ENCODE results near the gene FYN. TPM values are rescaled to one million over a fixed set of nuclear protein-coding genes. Genes with fewer than 3 reads are reported as not detected.
"Not testable (repeated sequence)": the region's sequence is repeated elsewhere in the genome, so short reads cannot be mapped to it uniquely, and the experiment has no call there.

FYN gene
- total RNA-seq, 2 experiments from 2014 or later: 266 to 323 TPM

DNA sequence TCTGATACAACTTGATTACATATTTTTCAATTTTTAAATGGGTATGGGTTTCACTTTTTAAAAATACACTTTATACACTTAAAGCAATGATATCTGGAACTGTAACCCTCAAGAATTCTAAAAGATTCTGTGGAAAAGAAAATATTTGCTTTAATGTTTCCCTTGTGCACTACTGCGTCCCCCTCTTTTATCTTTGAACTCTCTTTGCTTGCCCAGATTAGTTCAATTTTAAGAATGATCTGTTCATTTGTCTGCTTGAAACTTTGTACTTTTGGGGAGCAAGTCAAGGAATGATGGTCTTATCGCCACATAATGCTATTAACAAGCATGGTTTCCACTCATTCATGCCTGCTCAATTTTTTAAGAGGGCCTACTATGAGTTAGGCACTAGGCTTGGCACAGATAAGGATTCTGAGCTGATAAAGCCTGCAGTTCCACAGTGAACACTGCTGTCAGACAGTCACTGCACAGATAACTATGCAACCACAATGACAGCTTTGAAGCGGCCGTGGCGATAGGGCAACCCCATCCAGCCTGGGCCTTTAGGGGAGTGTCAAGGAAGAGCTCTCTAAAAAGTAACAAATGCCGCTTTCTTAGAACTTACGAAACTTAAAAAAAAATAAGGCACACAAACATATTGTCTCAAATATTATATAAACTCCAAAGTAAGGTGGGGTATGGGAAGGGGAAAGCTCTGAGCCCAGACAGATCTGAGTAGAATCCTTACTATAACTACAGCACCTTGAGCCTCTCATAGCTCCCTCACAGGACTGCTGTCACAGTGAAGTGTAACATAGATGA, 29.7 kb downstream of the FYN start:
- CTCF ChIA-PET: interaction anchor here (0.7 to 2.3 kb wide), 25 partner anchors 8 to 199 kb away, joined by 3 to 12 read pairs (median 4); no protein-coding TSS in a partner anchor

DNA sequence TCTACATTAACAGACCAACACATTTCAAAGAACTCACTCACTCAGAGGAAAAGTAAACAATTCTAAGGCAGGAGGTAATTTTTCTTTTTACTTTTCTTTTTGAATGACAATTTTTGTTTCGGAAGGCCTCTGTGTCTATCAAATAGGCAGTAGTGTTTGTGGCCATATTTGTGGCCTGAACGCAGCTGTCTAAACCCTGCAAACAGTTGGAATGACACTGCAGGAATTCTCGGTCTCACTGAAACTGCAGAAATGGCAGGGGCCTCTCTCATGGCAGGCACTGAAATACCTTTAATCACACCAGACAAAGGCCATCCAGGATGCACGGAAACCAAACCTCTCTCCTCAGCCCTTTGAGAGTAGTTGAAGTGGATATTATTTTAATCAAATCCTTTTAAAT, 30.4 kb downstream of the FYN start:
- Mint-ChIP-seq H3K4me3 (no peak overlapping the region), H3K36me3 (peaks cover 16% of the 10 kb centered on the region), H3K9me3 (ENCODE audit: low read depth) (no peaks in the 10 kb centered on the region), H3K27me3 (no peaks in the 10 kb centered on the region), H3K27ac (no peak overlapping the region), H3K4me1 (peaks cover 64% of the 10 kb centered on the region)
- CTCF ChIA-PET: interaction anchor here (0.9 to 2.2 kb wide), 9 partner anchors 9 to 200 kb away, joined by 3 to 8 read pairs (median 5); no protein-coding TSS in a partner anchor
- ATAC-seq (no peak), DNase-seq (no peak)

More for the DNA sequence above, 29.7 kb downstream of the FYN start:
- H3K4me1 Mint-ChIP-seq: peaks cover 64% of the 10 kb centered on the region
- no peaks in the 10 kb centered on the region for H3K27me3 Mint-ChIP-seq
- H3K27ac Mint-ChIP-seq: no peak overlapping the region
- H3K9me3 Mint-ChIP-seq (ENCODE audit: low read depth): no peaks in the 10 kb centered on the region
- no peak overlapping the region for H3K4me3 Mint-ChIP-seq
- H3K36me3 Mint-ChIP-seq: peaks cover 16% of the 10 kb centered on the region
- DNase-seq: peak; percentile 89
- ATAC-seq: peak; percentile 72

DNA sequence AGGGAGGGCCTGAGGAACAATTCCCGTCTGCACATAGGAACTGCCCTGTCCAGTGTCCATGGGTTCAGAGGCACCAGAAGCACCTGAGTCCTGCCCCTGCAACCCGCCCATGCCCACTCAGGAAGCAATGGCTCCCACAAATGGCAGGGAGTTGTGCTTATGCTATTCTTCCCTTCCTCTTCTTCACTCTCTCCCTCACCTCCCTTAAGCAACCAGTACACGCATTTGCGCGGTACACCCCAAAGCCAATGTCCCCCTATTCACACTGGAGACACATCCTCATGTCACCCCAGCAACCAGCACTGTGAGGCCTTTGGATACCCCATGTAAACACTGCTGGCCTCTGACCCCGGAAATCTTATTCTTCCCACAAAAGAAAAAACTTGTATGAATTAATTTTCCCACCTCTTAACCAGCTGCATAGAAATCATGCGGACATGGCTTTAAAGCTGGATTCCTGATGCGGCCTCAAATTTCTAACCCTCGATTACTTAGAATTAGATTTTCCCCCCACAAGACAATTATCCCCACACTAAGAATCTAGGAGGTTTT, 30.9 kb downstream of the FYN start:
- H3K36me3 Mint-ChIP-seq: peaks cover 22% of the 10 kb centered on the region
- no peak overlapping the region for H3K27ac Mint-ChIP-seq
- CTCF ChIA-PET: interaction anchor here (0.9 to 2.2 kb wide), 2 partner anchors 9 to 201 kb away, joined by 3 to 6 read pairs; no protein-coding TSS in a partner anchor
- DNase-seq: peak; percentile 68
- no peaks in the 10 kb centered on the region for H3K9me3 Mint-ChIP-seq (ENCODE audit: low read depth)
- H3K4me3 Mint-ChIP-seq: no peak overlapping the region
- peaks cover 64% of the 10 kb centered on the region for H3K4me1 Mint-ChIP-seq
- H3K27me3 Mint-ChIP-seq: no peaks in the 10 kb centered on the region
- ATAC-seq: no peak

DNA sequence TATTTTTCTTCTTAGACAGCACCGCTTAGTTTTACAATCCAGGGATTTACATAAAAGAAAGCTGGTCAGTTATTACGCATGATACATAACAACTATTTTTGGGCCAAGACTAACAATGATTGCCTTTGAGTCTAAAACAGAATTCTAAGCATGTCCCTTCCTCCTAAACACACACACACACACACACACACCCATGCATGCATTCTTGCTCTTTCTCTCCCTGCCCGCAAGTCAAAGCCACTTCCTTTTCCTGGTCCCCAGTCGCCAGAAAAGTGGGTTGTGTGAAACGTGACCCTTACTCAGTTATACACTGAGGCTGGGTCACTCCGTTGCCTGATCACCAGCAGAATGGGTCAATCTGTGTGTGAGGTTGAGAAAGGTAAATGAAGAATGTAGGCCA, 31.4 kb downstream of the FYN start:
- H3K27ac Mint-ChIP-seq: no peak overlapping the region
- DNase-seq (peak; percentile 87), ATAC-seq (no peak)
- CTCF ChIA-PET: interaction anchor here (0.9 to 2.2 kb wide), 4 partner anchors 9 to 201 kb away, joined by 3 to 8 read pairs (median 4); no protein-coding TSS in a partner anchor
- H3K27me3 Mint-ChIP-seq: no peaks in the 10 kb centered on the region
- no peaks in the 10 kb centered on the region for H3K9me3 Mint-ChIP-seq (ENCODE audit: low read depth)
- H3K4me3 Mint-ChIP-seq: no peak overlapping the region
- peaks cover 63% of the 10 kb centered on the region for H3K4me1 Mint-ChIP-seq
- peaks cover 23% of the 10 kb centered on the region for H3K36me3 Mint-ChIP-seq

DNA sequence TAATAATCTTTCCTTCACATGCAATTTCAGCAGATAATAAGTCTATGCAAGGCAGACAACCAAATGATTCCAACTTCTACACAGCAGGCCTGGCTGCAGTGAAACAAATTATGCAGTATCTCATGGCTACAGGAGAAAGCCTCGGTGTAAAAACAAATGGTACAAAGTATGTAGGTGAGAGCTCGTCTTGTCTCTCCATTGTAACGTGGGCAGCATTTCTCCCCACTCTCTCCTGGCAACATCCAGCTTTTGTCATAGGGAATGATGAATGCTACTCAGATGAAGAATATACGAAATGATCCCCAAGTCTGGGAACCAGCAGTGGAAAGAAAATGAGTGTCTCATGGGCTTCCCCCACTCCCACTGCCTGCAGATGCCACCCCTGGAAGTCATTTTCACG, 32.4 kb downstream of the FYN start:
- H3K4me1 Mint-ChIP-seq: peaks cover 61% of the 10 kb centered on the region
- H3K4me3 Mint-ChIP-seq: no peak overlapping the region
- DNase-seq: no peak
- H3K27me3 Mint-ChIP-seq: no peaks in the 10 kb centered on the region
- no peak for ATAC-seq
- CTCF ChIA-PET: interaction anchor here (0.7 to 2.5 kb wide), 16 partner anchors 9 to 151 kb away, joined by 3 to 8 read pairs (median 4); partner anchors contain the start of gene FYN
- H3K36me3 Mint-ChIP-seq: peaks cover 21% of the 10 kb centered on the region
- H3K27ac Mint-ChIP-seq: no peak overlapping the region
- no peaks in the 10 kb centered on the region for H3K9me3 Mint-ChIP-seq (ENCODE audit: low read depth)

DNA sequence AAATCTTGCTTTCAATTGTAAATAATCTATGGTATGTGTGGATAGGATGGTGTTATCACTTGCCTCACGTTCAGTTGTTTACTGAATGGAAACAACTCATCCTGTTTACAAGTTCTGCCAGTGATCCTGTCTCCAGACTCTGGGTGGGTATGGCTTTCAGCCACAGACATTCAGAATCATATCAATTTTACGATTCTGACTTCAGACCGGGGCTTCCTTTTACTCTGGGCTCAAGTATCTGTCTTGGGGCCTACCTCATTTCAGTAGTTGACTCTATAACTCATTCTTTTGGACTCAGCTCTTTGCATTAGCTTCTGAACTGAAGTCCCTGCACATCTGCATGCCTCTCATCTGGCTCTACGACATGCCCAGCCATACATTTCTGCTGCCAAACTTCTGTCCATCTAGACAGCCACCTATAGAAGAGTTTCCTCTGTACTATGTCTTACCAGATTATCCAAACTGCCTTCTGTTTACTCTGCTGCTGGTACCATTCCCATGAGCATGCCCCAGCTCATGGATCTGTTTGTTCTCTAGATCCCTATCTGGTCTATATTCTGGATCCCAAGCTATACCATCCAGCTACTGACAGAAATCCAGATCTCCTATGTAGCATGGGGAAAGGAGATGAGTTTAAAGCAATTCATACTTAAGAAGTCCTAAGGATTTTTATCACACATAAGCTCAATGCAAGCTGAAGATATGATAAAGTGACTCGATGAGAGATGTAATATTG, 34.3 kb downstream of the FYN start:
- H3K27ac Mint-ChIP-seq: peak overlapping the region; percentile 95
- CTCF ChIA-PET: interaction anchor here (0.6 to 2.5 kb wide), 15 partner anchors 12 to 190 kb away, joined by 3 to 9 read pairs (median 4); no protein-coding TSS in a partner anchor
- H3K4me3 Mint-ChIP-seq: peak overlapping the region; percentile 32
- DNase-seq (peak; percentile 82), ATAC-seq (peak; percentile 48)
- no peaks in the 10 kb centered on the region for H3K27me3 Mint-ChIP-seq
- H3K4me1 Mint-ChIP-seq: peaks cover 60% of the 10 kb centered on the region
- no peaks in the 10 kb centered on the region for H3K9me3 Mint-ChIP-seq (ENCODE audit: low read depth)
- H3K36me3 Mint-ChIP-seq: peaks cover 30% of the 10 kb centered on the region

DNA sequence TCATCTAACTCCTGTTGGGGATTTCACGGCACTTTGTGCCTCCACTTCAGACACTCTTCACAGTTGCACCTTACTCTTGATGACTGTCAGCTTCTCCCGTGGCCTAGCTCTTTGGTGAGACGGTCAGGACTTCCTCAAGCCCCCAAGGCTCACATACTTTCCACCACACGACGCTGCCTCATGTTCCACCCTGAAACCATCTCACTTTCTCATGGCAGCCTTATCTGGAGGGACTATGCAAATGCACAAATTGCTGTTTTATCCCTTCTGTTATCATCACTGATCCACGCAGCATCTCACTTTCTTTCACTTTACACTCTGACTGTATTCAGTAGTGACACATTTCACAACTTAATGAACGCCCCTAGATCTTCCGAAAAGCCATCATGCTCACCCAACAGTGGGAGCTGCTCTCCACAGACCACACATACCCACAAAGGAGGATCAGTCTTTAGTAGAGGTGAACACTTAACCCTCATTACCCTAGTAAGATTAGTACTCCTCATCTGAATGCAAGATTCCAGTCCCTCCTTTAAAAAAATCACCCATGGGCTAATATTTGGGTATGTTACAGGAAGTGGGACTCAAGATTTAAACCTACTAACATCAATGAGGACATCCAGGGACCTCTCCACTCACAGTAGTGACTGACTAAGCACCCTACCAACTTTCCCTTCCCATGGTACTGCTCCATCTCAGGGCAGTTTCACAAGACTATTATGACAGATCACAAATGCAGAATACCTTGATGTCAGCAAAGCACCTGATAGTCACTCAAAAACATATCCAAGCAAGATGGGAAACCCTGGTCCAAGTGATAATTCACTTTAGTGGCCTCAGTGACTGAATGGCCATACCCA, 35.4 kb downstream of the FYN start:
- H3K27me3 Mint-ChIP-seq: no peaks in the 10 kb centered on the region
- no peaks in the 10 kb centered on the region for H3K9me3 Mint-ChIP-seq (ENCODE audit: low read depth)
- H3K4me3 Mint-ChIP-seq: peak overlapping the region; percentile 72
- peaks cover 34% of the 10 kb centered on the region for H3K36me3 Mint-ChIP-seq
- H3K27ac Mint-ChIP-seq: peak overlapping the region; percentile 95
- peak; percentile 72 for ATAC-seq
- DNase-seq: peak; percentile 88
- CTCF ChIA-PET: interaction anchor here (1.0 kb wide), 1 partner anchor 32 kb away, joined by 3 read pairs; no protein-coding TSS in a partner anchor
- peaks cover 71% of the 10 kb centered on the region for H3K4me1 Mint-ChIP-seq

DNA sequence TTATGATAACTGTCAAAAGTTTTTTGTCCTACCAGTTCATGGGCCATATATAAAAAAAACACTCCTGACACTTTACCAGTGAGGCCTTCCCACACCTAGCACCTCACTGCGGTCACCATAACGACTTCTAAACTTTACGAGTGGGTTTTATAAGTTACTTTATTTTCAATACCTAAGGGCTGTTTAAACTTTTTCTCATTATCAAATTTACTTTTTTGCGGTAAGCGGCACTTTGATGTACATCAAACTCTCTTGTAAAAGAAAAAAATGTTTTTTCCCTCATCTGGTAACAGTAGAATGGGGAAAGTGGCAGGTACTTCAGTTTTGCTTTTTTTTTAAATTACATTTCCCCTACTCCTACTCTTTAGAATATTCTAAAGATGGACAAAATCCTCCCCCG, 36.2 kb downstream of the FYN start:
- ATAC-seq (no peak), DNase-seq (no peak)
- Mint-ChIP-seq H3K27me3 (no peaks in the 10 kb centered on the region), H3K4me3 (peak overlapping the region; percentile 72), H3K4me1 (peaks cover 74% of the 10 kb centered on the region), H3K36me3 (peaks cover 35% of the 10 kb centered on the region), H3K27ac (peak overlapping the region; percentile 95), H3K9me3 (ENCODE audit: low read depth) (no peaks in the 10 kb centered on the region)
- CTCF ChIA-PET: interaction anchor here (1.0 kb wide), 1 partner anchor 31 kb away, joined by 3 read pairs; no protein-coding TSS in a partner anchor

DNA sequence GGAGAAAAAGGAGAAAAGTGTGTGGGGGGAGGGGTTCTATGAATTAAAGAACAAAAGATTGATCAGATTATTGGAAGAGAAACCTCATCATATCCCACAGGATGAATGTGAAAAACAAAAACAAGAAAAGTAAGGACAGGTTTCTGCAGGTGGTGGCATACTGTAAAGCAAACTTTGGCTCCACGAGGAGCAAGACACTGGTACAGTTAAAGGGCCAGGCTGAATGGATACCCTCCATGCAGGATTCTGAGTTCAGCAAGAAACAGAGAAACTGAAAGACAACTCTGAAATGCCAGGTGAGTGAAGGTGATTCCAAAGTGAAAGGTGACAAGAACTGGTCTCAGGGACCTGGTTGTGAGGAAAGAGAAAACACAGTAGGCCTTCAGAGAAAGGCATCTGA, 37.4 kb downstream of the FYN start:
- no peaks in the 10 kb centered on the region for H3K9me3 Mint-ChIP-seq (ENCODE audit: low read depth)
- H3K27me3 Mint-ChIP-seq: no peaks in the 10 kb centered on the region
- no peak for ATAC-seq
- H3K27ac Mint-ChIP-seq: peak overlapping the region; percentile 34
- no peak overlapping the region for H3K4me3 Mint-ChIP-seq
- CTCF ChIA-PET: interaction anchor here (1.2 kb wide), 1 partner anchor 8 kb away, joined by 3 read pairs; no protein-coding TSS in a partner anchor
- peaks cover 81% of the 10 kb centered on the region for H3K4me1 Mint-ChIP-seq
- no peak for DNase-seq
- H3K36me3 Mint-ChIP-seq: peaks cover 33% of the 10 kb centered on the region

DNA sequence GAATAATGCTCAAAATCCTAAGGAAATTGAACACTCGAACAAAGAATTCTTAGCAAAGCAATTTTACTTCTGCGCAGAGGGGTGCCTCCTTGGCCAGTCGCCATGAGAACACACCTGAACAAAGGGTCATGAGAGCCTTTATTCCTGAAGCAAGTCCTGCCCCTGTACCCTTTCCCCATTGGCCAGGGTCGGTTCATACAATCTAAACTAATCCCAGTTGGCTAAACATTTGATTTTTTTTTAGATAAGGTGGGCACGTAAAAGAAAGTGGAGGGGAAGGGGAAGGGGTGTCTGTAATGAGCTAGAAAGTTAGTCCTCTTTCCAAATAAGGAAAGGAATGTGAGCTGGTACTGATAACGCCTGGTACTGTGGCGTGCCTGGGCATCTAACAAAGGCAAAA, 37.9 kb downstream of the FYN start:
- H3K27me3 Mint-ChIP-seq; H3K4me3 Mint-ChIP-seq; H3K9me3 Mint-ChIP-seq (ENCODE audit: low read depth); ATAC-seq; DNase-seq: not testable (repeated sequence)
- CTCF ChIA-PET: interaction anchor here (1.2 kb wide), 1 partner anchor 8 kb away, joined by 3 read pairs; no protein-coding TSS in a partner anchor
- H3K4me1 Mint-ChIP-seq: peaks cover 85% of the 10 kb centered on the region
- peaks cover 37% of the 10 kb centered on the region for H3K36me3 Mint-ChIP-seq
- peak overlapping the region; percentile 34 for H3K27ac Mint-ChIP-seq

DNA sequence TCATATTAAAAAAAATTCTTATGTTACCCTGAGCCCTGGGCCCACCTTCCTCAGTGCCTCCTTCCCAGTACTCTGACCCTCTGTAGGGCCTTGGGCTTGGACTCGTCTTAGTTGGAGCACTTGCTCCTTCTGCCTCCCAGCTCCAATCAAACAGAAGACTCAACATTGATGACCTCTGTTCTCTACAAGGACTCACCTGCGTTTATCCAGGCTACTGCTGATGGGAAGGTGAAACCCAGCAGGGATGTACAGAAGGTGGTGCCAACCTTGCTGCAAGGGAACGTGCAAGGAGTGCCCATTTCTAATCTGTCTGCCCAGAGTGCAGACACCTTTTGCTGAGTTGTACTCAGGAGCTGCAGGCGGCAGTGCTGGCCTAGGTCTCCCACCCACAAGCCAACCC, 38.9 kb downstream of the FYN start:
- Mint-ChIP-seq H3K4me1 (peaks cover 81% of the 10 kb centered on the region), H3K36me3 (peaks cover 36% of the 10 kb centered on the region), H3K27ac (peak overlapping the region; percentile 9), H3K27me3 (no peaks in the 10 kb centered on the region), H3K4me3 (no peak overlapping the region), H3K9me3 (ENCODE audit: low read depth) (no peaks in the 10 kb centered on the region)
- DNase-seq (no peak), ATAC-seq (no peak)
- CTCF ChIA-PET: interaction anchor here (1.2 to 1.4 kb wide), 2 partner anchors 9 to 37 kb away, joined by 3 read pairs; no protein-coding TSS in a partner anchor

DNA sequence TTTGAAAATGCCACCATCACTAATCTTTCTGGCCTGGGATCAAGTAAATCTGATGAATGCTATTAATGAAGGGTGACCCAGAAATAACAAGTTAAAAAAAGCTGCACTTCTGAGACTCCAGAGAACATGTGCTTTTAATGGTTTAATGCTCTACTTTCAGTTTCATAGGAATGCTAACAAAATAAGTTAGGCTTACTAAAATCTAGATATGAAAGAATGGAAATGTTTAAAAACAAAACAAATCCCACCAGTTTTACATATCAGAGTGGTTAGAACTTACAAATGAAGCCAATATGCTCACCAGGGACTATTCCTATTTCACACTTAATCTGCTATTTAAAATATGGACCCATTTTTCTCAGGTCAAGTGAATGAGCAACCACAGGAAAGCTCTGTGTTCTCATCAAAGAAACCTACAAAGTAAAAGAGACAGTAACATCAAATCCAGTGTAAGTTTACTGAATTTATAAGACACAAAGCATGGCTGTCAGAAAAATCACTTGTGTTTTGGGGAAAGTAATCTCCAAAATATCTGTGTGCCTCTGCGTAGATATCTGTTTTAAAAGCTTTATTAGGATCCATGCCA, 40.3 kb downstream of the FYN start:
- CTCF ChIA-PET: interaction anchor here (0.7 to 1.7 kb wide), 11 partner anchors 8 to 123 kb away, joined by 3 to 8 read pairs (median 3); no protein-coding TSS in a partner anchor
- no peak for ATAC-seq
- Mint-ChIP-seq H3K4me1 (peaks cover 75% of the 10 kb centered on the region), H3K27ac (peak overlapping the region; percentile 58), H3K36me3 (peaks cover 45% of the 10 kb centered on the region), H3K4me3 (peak overlapping the region; percentile 14), H3K27me3 (no peaks in the 10 kb centered on the region), H3K9me3 (ENCODE audit: low read depth) (no peaks in the 10 kb centered on the region)
- DNase-seq: no peak

All from activated CD8-positive, alpha-beta memory T cell treated with anti-CD3 and anti-CD28 coated beads, Interleukin-2, amount 10 ng/mL, durations not matched to agents 7 days and 5 days (primary cell).